ENCODE data around the gene SYTL3. TPM values are rescaled to one million over a fixed set of nuclear protein-coding genes. Genes with fewer than 3 reads are reported as not detected.

The SYTL3 gene
- total and polyA plus RNA-seq, 11 donors, result 4.0 to 14.6 (median 8.2) TPM

- Histone ChIP-seq H3K4me3 (peak overlapping the region in 7 of 12 donors; percentile 20 to 40 (median 36)), H3K4me1 (peaks cover 6 to 59% (median 38%) of the 10 kb centered on the region in 12 donors), H3K27me3 (no peaks in the 10 kb centered on the region), H3K9me3 (no peaks in the 10 kb centered on the region), H3K36me3 (no peaks in the 10 kb centered on the region), H3K27ac (peak overlapping the region; percentile 58 to 90 (median 80))
- no peak for TF ChIP-seq POLR2A (IDR thresholded peaks at IDR 0.05)
- peak in 3 of 12 donors; percentile 1 to 17 (median 11) for TF ChIP-seq CTCF (IDR thresholded peaks at IDR 0.05)
- DNase-seq (peak in 4 of 5 donors; percentile 43 to 59 (median 50)), ATAC-seq (peak; percentile 12 to 54 (median 38))
- intact Hi-C loops (cut with DNase I), result loop anchor here in 8 of 10 donors (2.0 to 10.0 kb wide), 10 partner anchors 64 to 427 kb away; partner anchors contain the start of gene EZR (in 5 of the 8)
- WGBS, 4 donors, result 33 to 42% (median 39%) methylated on average over 10 of the region's 10 CpGs
Observed at GRCh38 chr6:158707821-158708195, 58.0 kb downstream of the SYTL3 start.

GRCh38 chr6:158708239-158708638, 58.4 kb downstream of the SYTL3 start:
- 35 to 43% (median 38%) methylated on average over 5 to 14 of the region's 14 CpGs for WGBS, 4 donors
- intact Hi-C loops (cut with DNase I), result loop anchor here in 8 of 10 donors (5.0 to 10.0 kb wide), 9 partner anchors 64 to 427 kb away; partner anchors contain the start of gene EZR (in 5 of the 8)
- DNase-seq (peak; percentile 53 to 76 (median 70)), ATAC-seq (peak; percentile 43 to 66 (median 61))
- H3K36me3 ChIP-seq, result no peaks in the 10 kb centered on the region
- H3K27me3 ChIP-seq, result no peaks in the 10 kb centered on the region
- peaks cover 6 to 59% (median 38%) of the 10 kb centered on the region in 12 donors for H3K4me1 ChIP-seq
- H3K27ac ChIP-seq, result peak overlapping the region; percentile 58 to 90 (median 80)
- H3K4me3 ChIP-seq, result peak overlapping the region in 7 of 12 donors; percentile 20 to 40 (median 36)
- no peaks in the 10 kb centered on the region for H3K9me3 ChIP-seq
- TF ChIP-seq CTCF (IDR thresholded peaks at IDR 0.05) (peak in 2 of 12 donors; percentile 3 to 9), POLR2A (IDR thresholded peaks at IDR 0.05) (no peak)

GRCh38 chr6:158709809-158710208, 60.0 kb downstream of the SYTL3 start:
- 96 to 99% (median 98%) methylated on average over 4 of the region's 4 CpGs for WGBS, 4 donors
- peak overlapping the region in 1 of 12 donors; percentile 85 for H3K27ac ChIP-seq

More at GRCh38 chr6:158709809-158710208, 60.0 kb downstream of the SYTL3 start:
- intact Hi-C loops (cut with DNase I), result loop anchor here (5.0 to 10.0 kb wide), 10 partner anchors 55 to 425 kb away; partner anchors contain the start of gene EZR (in 5 of the 10)
- Histone ChIP-seq H3K36me3 (no peaks in the 10 kb centered on the region), H3K4me1 (peaks cover 6 to 43% (median 26%) of the 10 kb centered on the region in 12 donors), H3K9me3 (no peaks in the 10 kb centered on the region), H3K27me3 (no peaks in the 10 kb centered on the region), H3K4me3 (no peak overlapping the region)
- DNase-seq, result no peak
- TF ChIP-seq POLR2A (IDR thresholded peaks at IDR 0.05), result no peak
- no peak for TF ChIP-seq CTCF (IDR thresholded peaks at IDR 0.05)
- ATAC-seq, result no peak
